Measurements from ENCODE around the gene TMOD1. TPM values are rescaled to one million over a fixed set of nuclear protein-coding genes. Genes with fewer than 3 reads are reported as not detected.

The TMOD1 gene
- total and polyA plus RNA-seq, 4 donors = 9.2 to 20.0 (median 14.1) TPM

GRCh38 chr9:97560154-97560553, 58.7 kb downstream of the TMOD1 start:
- DNase-seq (ENCODE audit: low spot score) = no peak
- H3K4me3 ChIP-seq (ENCODE audit: low read depth in 1 of 3, low read length in 3 of 3) = no peak overlapping the region
- peaks cover 10 to 23% (median 15%) of the 10 kb centered on the region in 4 donors for H3K4me1 ChIP-seq (ENCODE audit: control insufficient read depth in 4 of 4, insufficient read depth in 4 of 4, low read length in 3 of 4)
- no peak overlapping the region for H3K9ac ChIP-seq (ENCODE audit: low read depth in 1 of 2, low read length in 2 of 2)
- no peaks in the 10 kb centered on the region for H3K9me3 ChIP-seq (ENCODE audit: control insufficient read depth in 4 of 4, low read length in 3 of 4)
- WGBS = 95% methylated on average over 6 of the region's 6 CpGs
- no peaks in the 10 kb centered on the region for H3K27me3 ChIP-seq (ENCODE audit: control insufficient read depth in 4 of 4, insufficient read depth in 4 of 4, low read length in 3 of 4)
- TF ChIP-seq HNF4G (IDR thresholded peaks at IDR 0.05) (no peak), RAD21 (IDR thresholded peaks at IDR 0.05) (no peak), NR2F2 (IDR thresholded peaks at IDR 0.05) (no peak), TAF1 (conservative IDR thresholded peaks at IDR 0.05) (no peak), JUND (IDR thresholded peaks at IDR 0.05) (no peak), GABPA (IDR thresholded peaks at IDR 0.05 in 1 of 2, conservative IDR thresholded peaks at IDR 0.05 in 1 of 2) (no peak), RXRA (IDR thresholded peaks at IDR 0.05) (no peak), ZBTB33 (IDR thresholded peaks at IDR 0.05) (no peak), FOXA1 (IDR thresholded peaks at IDR 0.05) (no peak), MAX (IDR thresholded peaks at IDR 0.05) (no peak), CTCF (IDR thresholded peaks at IDR 0.05; ENCODE audit: low read depth, low read length, missing input control) (no peak), REST (IDR thresholded peaks at IDR 0.05) (no peak), EGR1 (IDR thresholded peaks at IDR 0.05; ENCODE audit: low read depth in 2 of 2) (no peak), ATF3 (IDR thresholded peaks at IDR 0.05) (no peak), HNF4A (conservative IDR thresholded peaks at IDR 0.05) (no peak)
- H3K36me3 ChIP-seq (ENCODE audit: control insufficient read depth in 4 of 4, insufficient read depth in 3 of 4, low read depth in 1 of 4, low read length in 3 of 4) = no peaks in the 10 kb centered on the region
- H3K27ac ChIP-seq (ENCODE audit: low read depth in 1 of 2, low read length in 2 of 2) = no peak overlapping the region

- no peaks in the 10 kb centered on the region for H3K9me3 ChIP-seq (ENCODE audit: control insufficient read depth in 4 of 4, low read length in 3 of 4)
- no peak overlapping the region for H3K27ac ChIP-seq (ENCODE audit: low read depth in 1 of 2, low read length in 2 of 2)
- peaks cover 10 to 22% (median 15%) of the 10 kb centered on the region in 4 donors for H3K4me1 ChIP-seq (ENCODE audit: control insufficient read depth in 4 of 4, insufficient read depth in 4 of 4, low read length in 3 of 4)
- DNase-seq (ENCODE audit: low spot score) = no peak
- peaks cover 0 to 1% (median 0%) of the 10 kb centered on the region in 4 donors for H3K36me3 ChIP-seq (ENCODE audit: control insufficient read depth in 4 of 4, insufficient read depth in 3 of 4, low read depth in 1 of 4, low read length in 3 of 4)
- no peaks in the 10 kb centered on the region for H3K27me3 ChIP-seq (ENCODE audit: control insufficient read depth in 4 of 4, insufficient read depth in 4 of 4, low read length in 3 of 4)
- H3K4me3 ChIP-seq (ENCODE audit: low read depth in 1 of 3, low read length in 3 of 3) = no peak overlapping the region
- no peak for TF ChIP-seq HNF4A (conservative IDR thresholded peaks at IDR 0.05)
- no peak for TF ChIP-seq RXRA (IDR thresholded peaks at IDR 0.05)
- no peak overlapping the region for H3K9ac ChIP-seq (ENCODE audit: low read depth in 1 of 2, low read length in 2 of 2)
Observed at GRCh38 chr9:97560851-97561250, 59.4 kb downstream of the TMOD1 start.
